ENCODE measurements around the gene RASEF.

GRCh38 chr9:83007521-83008300 is 55.2 kb downstream of the RASEF start:
- TF ChIP-seq POLR2A (IDR thresholded peaks at IDR 0.05) (no peak), CTCF (IDR thresholded peaks at IDR 0.05) (no peak)
